ENCODE data around the gene SLC8A1.

- TF ChIP-seq, protein P1, sequence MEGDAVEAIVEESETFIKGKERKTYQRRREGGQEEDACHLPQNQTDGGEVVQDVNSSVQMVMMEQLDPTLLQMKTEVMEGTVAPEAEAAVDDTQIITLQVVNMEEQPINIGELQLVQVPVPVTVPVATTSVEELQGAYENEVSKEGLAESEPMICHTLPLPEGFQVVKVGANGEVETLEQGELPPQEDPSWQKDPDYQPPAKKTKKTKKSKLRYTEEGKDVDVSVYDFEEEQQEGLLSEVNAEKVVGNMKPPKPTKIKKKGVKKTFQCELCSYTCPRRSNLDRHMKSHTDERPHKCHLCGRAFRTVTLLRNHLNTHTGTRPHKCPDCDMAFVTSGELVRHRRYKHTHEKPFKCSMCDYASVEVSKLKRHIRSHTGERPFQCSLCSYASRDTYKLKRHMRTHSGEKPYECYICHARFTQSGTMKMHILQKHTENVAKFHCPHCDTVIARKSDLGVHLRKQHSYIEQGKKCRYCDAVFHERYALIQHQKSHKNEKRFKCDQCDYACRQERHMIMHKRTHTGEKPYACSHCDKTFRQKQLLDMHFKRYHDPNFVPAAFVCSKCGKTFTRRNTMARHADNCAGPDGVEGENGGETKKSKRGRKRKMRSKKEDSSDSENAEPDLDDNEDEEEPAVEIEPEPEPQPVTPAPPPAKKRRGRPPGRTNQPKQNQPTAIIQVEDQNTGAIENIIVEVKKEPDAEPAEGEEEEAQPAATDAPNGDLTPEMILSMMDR (IDR thresholded peaks at IDR 0.05), result no peak
- TF ChIP-seq POLR2A (IDR thresholded peaks at IDR 0.05), result no peak
These were observed 110.7 kb downstream of the SLC8A1 start for GRCh38 chr2:40341198-40341597.

All from breast epithelium (tissue), 3 donors.